H9 (cell line): ENCODE data around the gene MRTFA. TPM values are rescaled to one million over a fixed set of nuclear protein-coding genes. Genes with fewer than 3 reads are reported as not detected.

Experiments used
- DNase-seq: peaks from one replicate; pipeline ENCODE4 v3.0.0-alpha.2; 2017
- H2AFZ ChIP-seq: one replicate; pipeline ENCODE4 v1.6.1; 2013; ENCODE audit warnings: mild to moderate bottlenecking, low read length, control low read depth, moderate library complexity
- H2AK5ac ChIP-seq: 2 replicates; pipeline ENCODE4 v1.6.1; 2013; ENCODE audit warnings: low read length, control low read depth, mixed read lengths; ENCODE audit not compliant: insufficient read length
- H2BK120ac ChIP-seq: one replicate; pipeline ENCODE4 v1.6.1; 2013; ENCODE audit warnings: low read depth, mild to moderate bottlenecking, low read length, control low read depth, inconsistent platforms; ENCODE audit not compliant: poor library complexity, severe bottlenecking
- H2BK12ac ChIP-seq: 2 replicates; pipeline ENCODE4 v1.6.1; 2013; ENCODE audit warnings: low read length, control low read depth, mixed read lengths, low read depth; ENCODE audit not compliant: insufficient read length
- H2BK15ac ChIP-seq: 2 replicates; pipeline ENCODE4 v1.6.1; 2013; ENCODE audit warnings: low read depth, low read length, control low read depth
- H2BK20ac ChIP-seq: one replicate; pipeline ENCODE4 v1.6.1; 2013; ENCODE audit warnings: low read depth, mild to moderate bottlenecking, low read length, control low read depth, inconsistent platforms; ENCODE audit not compliant: poor library complexity, severe bottlenecking
- H2BK5ac ChIP-seq: 2 replicates; pipeline ENCODE4 v1.6.1; 2013; ENCODE audit warnings: low read length, control low read depth, mixed read lengths; ENCODE audit not compliant: insufficient read length
- H3K14ac ChIP-seq: 2 replicates; pipeline ENCODE4 v1.6.1; 2013; ENCODE audit warnings: low read length, control low read depth; ENCODE audit not compliant: insufficient read depth
- H3K18ac ChIP-seq: 2 replicates; pipeline ENCODE4 v1.6.1; 2013; ENCODE audit warnings: low read depth, mild to moderate bottlenecking, mixed read lengths, low read length, control low read depth; ENCODE audit not compliant: insufficient read length
- H3K23ac ChIP-seq: 2 replicates; pipeline ENCODE4 v1.6.1; 2013; ENCODE audit warnings: low read length, control low read depth, mixed read lengths, low read depth; ENCODE audit not compliant: insufficient read length
- H3K23me2 ChIP-seq: 2 replicates; pipeline ENCODE4 v1.6.1; 2013; ENCODE audit warnings: low read depth, mild to moderate bottlenecking, mixed read lengths, low read length, control low read depth; ENCODE audit not compliant: insufficient read length, poor library complexity, severe bottlenecking
- H3K27ac ChIP-seq: 2 replicates; pipeline ENCODE4 v1.5.1; 2013; ENCODE audit warnings: low read length, control low read depth, mixed read lengths, low read depth; ENCODE audit not compliant: insufficient read length
- H3K27me3 ChIP-seq: 2 replicates; pipeline ENCODE4 v1.6.1; 2013; ENCODE audit warnings: low read length, control low read depth, inconsistent platforms; ENCODE audit not compliant: insufficient read depth
- H3K4ac ChIP-seq: 2 replicates; pipeline ENCODE4 v1.6.1; 2013; ENCODE audit warnings: low read depth, mild to moderate bottlenecking, control low read depth, inconsistent platforms, low read length, moderate library complexity
- H3K4me1 ChIP-seq: 2 replicates; pipeline ENCODE4 v1.6.1; 2013; ENCODE audit warnings: low read length, control low read depth, inconsistent platforms; ENCODE audit not compliant: insufficient read depth
- H3K4me2 ChIP-seq: 2 replicates; pipeline ENCODE4 v1.6.1; 2013; ENCODE audit warnings: low read length, control low read depth, mixed read lengths; ENCODE audit not compliant: insufficient read length, insufficient read depth
- H3K56ac ChIP-seq: 2 replicates; pipeline ENCODE4 v1.6.1; 2013; ENCODE audit warnings: low read depth, mild to moderate bottlenecking, mixed read lengths, low read length, control low read depth; ENCODE audit not compliant: insufficient read length
- H3K79me1 ChIP-seq: 2 replicates; pipeline ENCODE4 v1.6.1; 2013; ENCODE audit warnings: low read depth, mild to moderate bottlenecking, moderate library complexity, low read length, control low read depth, inconsistent platforms; ENCODE audit not compliant: insufficient read depth, poor library complexity, severe bottlenecking
- H3K79me2 ChIP-seq: 2 replicates; pipeline ENCODE4 v1.6.1; 2013; ENCODE audit warnings: low read length, control low read depth, inconsistent platforms; ENCODE audit not compliant: insufficient read depth
- H3K9ac ChIP-seq: 2 replicates; pipeline ENCODE4 v1.6.1; 2013; ENCODE audit warnings: low read length, control low read depth, mixed read lengths; ENCODE audit not compliant: insufficient read length; ENCODE audit errors: extremely low read depth
- H3K9me3 ChIP-seq: one replicate; pipeline ENCODE4 v1.6.1; 2013; ENCODE audit warnings: low read depth, low read length, inconsistent platforms; ENCODE audit not compliant: control insufficient read depth
- H3T11ph ChIP-seq: one replicate; pipeline ENCODE4 v1.6.1; 2013; ENCODE audit warnings: mild to moderate bottlenecking, low read length, control low read depth, inconsistent platforms
- H4K20me1 ChIP-seq: one replicate; pipeline ENCODE4 v1.6.1; 2013; ENCODE audit not compliant: control insufficient read depth, insufficient read length, insufficient read depth
- H4K5ac ChIP-seq: 2 replicates; pipeline ENCODE4 v1.6.1; 2013; ENCODE audit warnings: low read depth, mild to moderate bottlenecking, mixed read lengths, low read length, control low read depth; ENCODE audit not compliant: insufficient read length
- H4K8ac ChIP-seq: replicated peaks from 2 replicates; pipeline ENCODE4 v1.6.1; 2013; ENCODE audit warnings: low read length, control low read depth, mixed read lengths, low read depth; ENCODE audit not compliant: insufficient read length
- H4K91ac ChIP-seq: 2 replicates; pipeline ENCODE4 v1.6.1; 2013; ENCODE audit warnings: low read depth, mild to moderate bottlenecking, moderate library complexity, mixed read lengths, low read length, control low read depth; ENCODE audit not compliant: insufficient read length
- H3K27ac Mint-ChIP-seq, 3 experiments: 2 replicates in 2 of 3; 3 replicates in 1 of 3; pipeline ENCODE4 v1.8.0; 2020 to 2021; ENCODE audit warnings: mixed read lengths in 3 of 3, mild to moderate bottlenecking in 1 of 3, moderate library complexity in 1 of 3
- H3K27me3 Mint-ChIP-seq: 2 replicates; pipeline ENCODE4 v1.8.0; 2021; ENCODE audit warnings: low read depth, mild to moderate bottlenecking, moderate library complexity, mixed read lengths
- H3K36me3 Mint-ChIP-seq, 3 experiments: 2 replicates in 2 of 3; 3 replicates in 1 of 3; pipeline ENCODE4 v1.8.0; 2020 to 2021; ENCODE audit warnings: low read depth in 3 of 3, mixed read lengths in 3 of 3; ENCODE audit not compliant: insufficient read depth in 1 of 3
- H3K4me1 Mint-ChIP-seq, 2 experiments: 2 replicates each; pipeline ENCODE4 v1.8.0; 2020; ENCODE audit warnings: mixed read lengths in 2 of 2
- H3K4me3 Mint-ChIP-seq, 2 experiments: 2 replicates in 1 of 2; 3 replicates in 1 of 2; pipeline ENCODE4 v1.8.0; 2020 to 2021; ENCODE audit warnings: mild to moderate bottlenecking in 2 of 2, mixed read lengths in 2 of 2, moderate library complexity in 1 of 2
- H3K9me3 Mint-ChIP-seq, 2 experiments: 2 replicates in 1 of 2; 3 replicates in 1 of 2; pipeline ENCODE4 v1.8.0; 2020; ENCODE audit warnings: mild to moderate bottlenecking in 2 of 2, mixed read lengths in 2 of 2, moderate library complexity in 1 of 2
- CTCF ChIP-seq: fragments of 200-600 bp; sonication (generic); conservative IDR thresholded peaks from 3 replicates; pipeline ENCODE4 v1.8.0; 2021; ENCODE audit warnings: antibody characterized with exemption, mild to moderate bottlenecking
- WGBS: extraction: QIAGEN DNeasy Blood & Tissue Kit; methylation state at CpG from one replicate; pipeline ENCODE4 v1.1.7; 2013; ENCODE audit warnings: missing lambda C conversion rate, low lambda C conversion rate, mixed read lengths; ENCODE audit not compliant: insufficient read length; ENCODE audit errors: extremely low coverage; 5-methylcytosine and 5-hydroxymethylcytosine counted together
- long read RNA-seq: library from polyadenylated mRNA; unstranded; transcript quantifications from one replicate; pipeline ENCODE4 v2.0.0, GENCODE V29; 2020
- total RNA-seq: library from RNA; stranded (reverse); gene quantifications from 2 replicates; pipeline ENCODE4 v1.2.1, GENCODE V29; 2021

Gene MRTFA
- total RNA-seq, result 38.1 and 44.4 TPM in 2 replicates
- long read RNA-seq, partial matches to known transcripts, result 8 of 23 reads
- long read RNA-seq, other reads (novel, unspliced or antisense), result 14 of 23 reads

GRCh38 chr22:40636380-40637182 is at the start of gene MRTFA:
Gene MRTFA, minus strand, starts transcription at chr22:40636719.
- Histone ChIP-seq H2AK5ac (no peak within 1 kb of the TSS), H3K4me1 (peaks cover 4% of the 10 kb centered on the region; the same call in 1 of the 2 replicates), H2BK15ac (no peak within 1 kb of the TSS), H2BK20ac (no peak within 1 kb of the TSS), H2BK5ac (no peak within 1 kb of the TSS), H2BK120ac (no peak within 1 kb of the TSS), H3T11ph (no peak within 1 kb of the TSS), H3K9me3 (no peaks in the 10 kb centered on the region), H2AFZ (peak within 1 kb of the TSS; percentile 1), H3K18ac (peak within 1 kb of the TSS; percentile 83), H3K4me2 (peak within 1 kb of the TSS; percentile 98), H3K23me2 (peaks cover 12% of the 10 kb centered on the region), H3K27me3 (no peaks in the 10 kb centered on the region), H3K79me2 (peaks cover 14% of the 10 kb centered on the region; the same call in 1 of the 2 replicates), H4K20me1 (no peaks in the 10 kb centered on the region), H3K9ac (peak within 1 kb of the TSS; percentile 56), H4K91ac (no peak within 1 kb of the TSS), H4K5ac (no peak within 1 kb of the TSS), H3K4ac (no peak within 1 kb of the TSS), H3K14ac (no peak within 1 kb of the TSS), H3K27ac (no peak within 1 kb of the TSS), H3K56ac (no peak within 1 kb of the TSS), H3K79me1 (peaks cover 5% of the 10 kb centered on the region), H4K8ac (no peak within 1 kb of the TSS), H2BK12ac (no peak within 1 kb of the TSS), H3K23ac (no peak within 1 kb of the TSS)
- Mint-ChIP-seq H3K36me3 (peaks cover 0 to 4% (median 2%) of the 10 kb centered on the region in 3 experiments), H3K27me3 (no peaks in the 10 kb centered on the region), H3K9me3 (0 out of 5 replicates have a peak, but pooled peaks cover 0 to 2% of the 10 kb centered on the region in 2 experiments), H3K4me3 (peak within 1 kb of the TSS; percentile 88 to 92), H3K27ac (peak within 1 kb of the TSS in 2 of 3 experiments; percentile 78 to 83; a peak in 4 of 7 replicates), H3K4me1 (peaks cover 21 to 22% of the 10 kb centered on the region in 2 experiments)
- WGBS, result no CpG with 5 or more reads among the region's 82 CpGs
- DNase-seq, result peak; percentile 100
- no peak for TF ChIP-seq CTCF
